Thymus (tissue), 11 donors: Measurements from ENCODE around the gene ZDHHC12. TPM values are rescaled to one million over a fixed set of nuclear protein-coding genes. Genes with fewer than 3 reads are reported as not detected.
"Not testable (repeated sequence)": the region's sequence is repeated elsewhere in the genome, so short reads cannot be mapped to it uniquely, and the experiment has no call there.

Experiments used
- DNase-seq, 9 donors: peaks; one replicate each; pipeline ENCODE4 v3.0.0-alpha.2; 2013; ENCODE audit warnings: low spot score in 9 of 9, low read depth in 6 of 9, missing footprints in 1 of 9
- H3K27ac ChIP-seq, 2 donors: one replicate each; pipeline ENCODE4 v1.5.1; 2013; ENCODE audit warnings: control low read depth in 1 of 2, low read depth in 1 of 2, low read length in 1 of 2, mild to moderate bottlenecking in 1 of 2, moderate library complexity in 1 of 2
- H3K27me3 ChIP-seq, 2 donors: one replicate each; pipeline ENCODE4 v1.5.1; 2013; ENCODE audit warnings: low read length in 1 of 2; ENCODE audit not compliant: control insufficient read depth in 2 of 2, insufficient read depth in 1 of 2
- H3K36me3 ChIP-seq, 2 donors: one replicate each; pipeline ENCODE4 v1.5.1; 2013; ENCODE audit warnings: low read length in 1 of 2, mild to moderate bottlenecking in 1 of 2, moderate library complexity in 1 of 2; ENCODE audit not compliant: control insufficient read depth in 2 of 2, insufficient read depth in 2 of 2
- H3K4me1 ChIP-seq, 2 donors: one replicate each; pipeline ENCODE4 v1.5.1; 2013; ENCODE audit warnings: low read length in 2 of 2; ENCODE audit not compliant: control insufficient read depth in 2 of 2, insufficient read depth in 2 of 2
- H3K4me3 ChIP-seq, 2 donors: one replicate each; pipeline ENCODE4 v1.5.1; 2013; ENCODE audit warnings: low read length in 2 of 2, control low read depth in 1 of 2, mild to moderate bottlenecking in 1 of 2
- H3K9me3 ChIP-seq, 2 donors: one replicate each; pipeline ENCODE4 v1.5.1; 2013; ENCODE audit warnings: low read length in 1 of 2, mild to moderate bottlenecking in 1 of 2; ENCODE audit not compliant: control insufficient read depth in 2 of 2, insufficient read depth in 1 of 2
- WGBS: extraction: QIAGEN DNeasy Blood & Tissue Kit; methylation state at CpG from one replicate; pipeline ENCODE4 v1.1.7; 2013; 5-methylcytosine and 5-hydroxymethylcytosine counted together
- polyA plus RNA-seq: library from polyadenylated mRNA; stranded (reverse); fragments of 200-250 nt; gene quantifications from one replicate; pipeline ENCODE4 v1.2.3, GENCODE V29; 2013
- total RNA-seq: library from RNA; stranded (reverse); fragments of 120-200 nt; gene quantifications from one replicate; pipeline ENCODE4 v1.2.4, GENCODE V29; 2013
- donor health status: healthy.

The ZDHHC12 gene
- total and polyA plus RNA-seq, 2 donors: 20.7 to 46.4 TPM

DNA sequence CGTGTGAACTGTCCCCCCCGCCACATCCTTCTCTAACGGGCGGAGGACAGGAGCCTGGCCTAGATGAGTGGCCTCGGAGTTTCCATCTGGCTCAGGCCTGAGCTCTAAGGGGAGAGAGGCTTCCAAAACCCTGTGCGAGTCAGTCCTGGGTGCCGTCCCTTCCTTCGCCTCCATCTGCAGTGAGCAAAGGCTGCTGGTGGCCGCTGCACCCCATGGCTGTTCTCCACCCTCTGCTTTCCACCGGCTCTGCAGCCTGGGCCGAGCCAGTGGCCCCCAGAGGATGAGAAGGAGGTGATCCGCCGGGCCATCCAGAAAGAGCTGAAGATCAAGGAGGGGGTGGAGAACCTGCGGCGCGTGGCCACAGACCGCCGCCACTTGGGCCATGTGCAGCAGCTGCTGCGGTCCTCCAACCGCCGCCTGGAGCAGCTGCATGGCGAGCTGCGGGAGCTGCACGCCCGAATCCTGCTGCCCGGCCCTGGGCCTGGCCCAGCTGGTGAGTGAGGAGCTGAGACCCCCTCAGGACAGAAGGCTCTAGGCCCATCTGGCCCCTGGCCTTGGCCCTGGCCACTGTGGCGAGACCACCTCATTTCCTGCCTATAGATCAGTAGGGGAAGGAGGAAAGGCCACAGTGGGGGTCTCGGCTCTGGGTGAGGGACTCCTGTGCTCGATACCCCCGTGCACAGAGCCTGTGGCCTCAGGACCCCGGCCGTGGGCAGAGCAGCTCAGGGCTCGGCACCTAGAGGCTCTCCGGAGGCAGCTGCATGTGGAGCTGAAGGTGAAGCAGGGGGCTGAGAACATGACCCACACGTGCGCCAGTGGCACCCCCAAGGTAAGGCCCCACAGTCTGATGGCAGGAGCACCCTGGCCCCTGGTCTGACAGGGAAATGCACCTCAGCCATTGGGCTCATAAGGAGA is 18.6 kb downstream of the ZDHHC12 start:
- Histone ChIP-seq H3K27me3 (peaks cover 0 to 3% of the 10 kb centered on the region in 2 donors), H3K4me3 (no peak overlapping the region), H3K27ac (no peak overlapping the region), H3K4me1 (peaks cover 3 to 12% of the 10 kb centered on the region in 2 donors), H3K36me3 (peaks cover 0 to 8% of the 10 kb centered on the region in 2 donors), H3K9me3 (peaks cover 0 to 4% of the 10 kb centered on the region in 2 donors)
- WGBS: 97% methylated on average over 36 of the region's 36 CpGs
- DNase-seq: no peak

DNA sequence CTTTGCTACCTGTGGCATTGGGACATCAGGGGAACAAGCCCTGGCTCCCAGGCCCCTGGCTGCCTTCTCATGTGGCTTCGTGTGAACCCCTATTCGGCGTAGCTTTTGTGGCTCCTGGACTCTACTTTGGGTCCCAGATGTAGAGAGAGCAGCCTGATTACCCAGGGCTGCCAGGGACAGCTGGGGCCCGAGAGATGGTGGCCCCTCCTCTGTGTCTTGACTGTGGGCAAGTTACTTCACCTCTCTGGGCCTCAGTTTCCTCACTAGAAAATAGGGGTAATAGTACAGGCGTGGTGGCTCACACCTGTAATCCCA is 19.6 kb downstream of the ZDHHC12 start:
- no peak for DNase-seq
- peaks cover 0 to 4% of the 10 kb centered on the region in 2 donors for H3K9me3 ChIP-seq
- 96% methylated on average over 5 of the region's 5 CpGs for WGBS
- no peak overlapping the region for H3K27ac ChIP-seq
- H3K27me3 ChIP-seq: peaks cover 0 to 3% of the 10 kb centered on the region in 2 donors
- H3K36me3 ChIP-seq: peaks cover 0 to 8% of the 10 kb centered on the region in 2 donors
- H3K4me1 ChIP-seq: peaks cover 3 to 12% of the 10 kb centered on the region in 2 donors
- no peak overlapping the region for H3K4me3 ChIP-seq

DNA sequence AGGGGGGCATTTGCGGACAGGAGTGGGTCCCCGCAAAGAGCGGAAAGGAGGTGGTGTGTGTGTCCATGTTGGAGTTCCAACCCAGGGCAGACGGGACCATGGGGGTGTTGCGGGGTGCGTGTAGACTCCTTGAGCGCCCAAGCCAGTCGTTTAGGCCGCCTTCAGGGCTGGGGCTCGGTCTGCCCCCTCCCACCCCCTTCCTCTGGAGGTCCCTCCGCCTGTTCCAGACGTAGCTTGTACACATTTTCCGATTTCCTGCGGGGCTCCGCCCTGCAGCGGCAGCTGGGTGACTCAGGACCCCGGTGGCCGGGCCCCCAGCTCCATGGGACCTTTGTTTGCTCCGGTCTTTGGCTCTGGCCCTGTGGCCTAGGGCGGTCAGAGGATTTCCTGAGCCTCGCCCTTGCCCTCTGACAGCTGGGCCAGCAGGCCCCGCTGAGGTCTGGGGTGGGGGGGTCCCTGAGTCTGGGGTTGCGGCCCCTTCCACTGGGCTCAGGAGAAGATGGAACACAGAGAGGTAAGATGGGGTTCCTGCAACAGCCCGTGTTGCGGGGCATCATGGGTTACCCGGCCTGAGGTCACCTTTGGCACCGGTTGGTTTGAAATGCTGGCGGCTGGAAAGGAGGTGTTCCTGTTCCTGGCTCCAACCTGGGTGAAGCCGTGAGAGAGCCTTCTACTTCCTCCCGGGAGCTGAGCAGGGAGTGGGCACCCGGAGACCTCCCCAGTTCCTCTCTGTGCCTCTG is 20.1 kb downstream of the ZDHHC12 start:
- Histone ChIP-seq H3K27me3 (peaks cover 0 to 3% of the 10 kb centered on the region in 2 donors), H3K4me3 (peak overlapping the region; percentile 57 to 88), H3K9me3 (peaks cover 0 to 4% of the 10 kb centered on the region in 2 donors), H3K4me1 (peaks cover 3 to 12% of the 10 kb centered on the region in 2 donors), H3K27ac (no peak overlapping the region), H3K36me3 (peaks cover 0 to 8% of the 10 kb centered on the region in 2 donors)
- 91% methylated on average over 31 of the region's 31 CpGs for WGBS
- DNase-seq: no peak

DNA sequence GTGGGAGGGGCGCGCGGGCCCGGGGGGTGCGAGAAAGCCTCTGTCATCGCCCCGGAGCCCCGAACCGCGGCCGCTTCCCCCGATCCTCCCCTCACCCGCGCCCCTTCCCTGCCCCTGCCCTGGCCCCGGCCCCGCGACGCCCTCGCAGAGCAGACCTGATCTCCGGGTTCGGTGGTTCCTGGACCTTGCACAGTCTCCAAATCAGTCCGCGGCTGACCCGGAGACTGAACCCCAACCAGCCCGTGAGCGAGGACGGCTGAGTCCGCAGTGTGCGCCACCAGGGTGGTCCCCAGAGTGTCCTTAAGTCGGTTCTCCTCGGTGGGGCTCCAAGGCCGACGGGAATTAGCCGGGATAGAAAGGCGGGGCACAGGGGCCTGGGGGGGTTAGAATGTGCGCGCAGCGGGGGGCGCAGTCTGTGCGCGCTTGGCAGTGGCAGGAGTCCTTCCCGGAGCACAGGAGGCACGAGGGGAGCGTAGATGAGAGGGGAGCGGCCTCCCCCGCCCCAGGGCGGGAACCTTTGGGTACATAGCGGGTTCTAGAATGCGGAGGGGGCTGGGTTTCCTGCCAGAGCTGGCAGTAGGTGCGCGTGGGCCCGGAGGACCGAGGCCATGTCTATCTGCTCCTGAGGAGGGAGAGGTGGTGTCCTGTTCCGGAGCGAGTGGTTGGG is 20.8 kb downstream of the ZDHHC12 start:
- Histone ChIP-seq H3K4me1 (peaks cover 3 to 12% of the 10 kb centered on the region in 2 donors), H3K4me3 (peak overlapping the region; percentile 57 to 88), H3K27me3 (peaks cover 0 to 3% of the 10 kb centered on the region in 2 donors), H3K27ac (peak overlapping the region in 1 of 2 donors; percentile 52), H3K36me3 (peaks cover 0 to 8% of the 10 kb centered on the region in 2 donors), H3K9me3 (peaks cover 0 to 4% of the 10 kb centered on the region in 2 donors)
- DNase-seq: peak in 3 of 9 donors; percentile 46 to 63 (median 50)
- 7% methylated on average over 55 of the region's 55 CpGs for WGBS

DNA sequence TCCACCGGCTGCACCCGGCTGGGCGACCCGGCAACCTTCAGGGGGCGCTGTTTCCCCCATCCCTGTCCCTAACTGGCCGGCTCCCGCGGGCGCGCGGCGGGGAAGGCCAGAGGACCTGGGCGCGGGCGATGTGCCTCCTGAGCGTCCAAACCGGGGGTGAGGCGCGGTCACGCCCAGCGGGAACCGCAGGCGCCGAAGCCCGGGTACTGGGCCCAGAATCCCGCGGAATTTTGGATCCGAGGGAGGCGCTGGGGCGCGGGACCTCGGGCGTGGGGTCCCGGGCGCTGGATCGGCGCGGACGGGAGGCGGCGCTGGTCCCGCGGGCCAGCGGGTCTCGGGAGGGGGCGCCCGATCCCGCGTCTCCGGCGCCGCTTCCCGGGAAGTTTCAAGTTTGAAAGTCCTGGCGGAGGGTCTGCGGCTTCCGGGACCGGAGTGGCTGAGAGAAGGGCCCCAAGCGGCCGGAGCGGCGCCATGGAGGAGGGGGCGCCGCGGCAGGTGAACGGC is 21.4 kb downstream of the ZDHHC12 start, which contains the start of gene PKN3:
TSS of gene PKN3 (plus strand) at position 59 of the 504 bp plus-strand sequence. CDS start at position 472, 413 bp downstream.
- peak in 6 of 9 donors; percentile 71 to 90 (median 85) for DNase-seq
- peaks cover 0 to 8% of the 10 kb centered on the region in 2 donors for H3K36me3 ChIP-seq
- peaks cover 3 to 12% of the 10 kb centered on the region in 2 donors for H3K4me1 ChIP-seq
- H3K27me3 ChIP-seq: peaks cover 0 to 3% of the 10 kb centered on the region in 2 donors
- under 1% methylated on average over 65 of the region's 65 CpGs for WGBS
- H3K9me3 ChIP-seq: peaks cover 0 to 4% of the 10 kb centered on the region in 2 donors
- peak within 1 kb of the TSS in 1 of 2 donors; percentile 59 for H3K27ac ChIP-seq
- H3K4me3 ChIP-seq: peak within 1 kb of the TSS; percentile 57 to 88

DNA sequence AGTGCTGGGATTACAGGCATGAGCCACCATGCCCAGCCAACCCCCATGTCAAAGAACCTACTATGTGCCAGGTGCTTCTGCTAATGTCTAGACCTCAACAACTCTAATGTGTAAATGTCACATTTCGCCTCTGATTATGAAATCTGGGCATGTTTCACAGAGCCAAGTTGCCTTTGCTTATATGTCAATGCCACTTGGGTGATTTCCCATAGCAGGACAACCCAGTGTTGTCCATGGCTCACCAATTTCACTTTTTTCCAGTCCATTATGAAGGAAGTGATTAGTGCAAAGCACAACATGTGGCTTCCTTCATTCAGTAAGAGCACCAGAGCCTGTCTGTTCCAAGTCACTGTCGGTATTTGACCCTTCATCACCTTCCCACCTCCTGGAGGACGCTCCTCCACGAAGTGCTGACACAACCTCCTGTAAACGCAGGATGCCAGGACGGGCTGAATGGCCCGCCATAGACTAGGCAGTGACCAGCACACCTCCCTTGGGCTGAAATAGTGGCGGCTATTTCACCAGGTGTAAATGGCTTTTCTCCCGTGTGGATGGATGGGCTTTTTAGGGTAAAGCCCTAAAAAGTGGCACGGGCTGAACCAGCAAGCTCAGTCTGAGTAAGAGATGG is 22.6 kb downstream of the ZDHHC12 start:
- Histone ChIP-seq H3K27ac (no peak overlapping the region), H3K27me3 (peaks cover 0 to 3% of the 10 kb centered on the region in 2 donors), H3K36me3 (peaks cover 11% of the 10 kb centered on the region in 2 donors), H3K4me3 (no peak overlapping the region), H3K4me1 (peaks cover 3 to 12% of the 10 kb centered on the region in 2 donors), H3K9me3 (peaks cover 0 to 4% of the 10 kb centered on the region in 2 donors)
- no peak for DNase-seq
- 96% methylated on average over 10 of the region's 10 CpGs for WGBS

DNA sequence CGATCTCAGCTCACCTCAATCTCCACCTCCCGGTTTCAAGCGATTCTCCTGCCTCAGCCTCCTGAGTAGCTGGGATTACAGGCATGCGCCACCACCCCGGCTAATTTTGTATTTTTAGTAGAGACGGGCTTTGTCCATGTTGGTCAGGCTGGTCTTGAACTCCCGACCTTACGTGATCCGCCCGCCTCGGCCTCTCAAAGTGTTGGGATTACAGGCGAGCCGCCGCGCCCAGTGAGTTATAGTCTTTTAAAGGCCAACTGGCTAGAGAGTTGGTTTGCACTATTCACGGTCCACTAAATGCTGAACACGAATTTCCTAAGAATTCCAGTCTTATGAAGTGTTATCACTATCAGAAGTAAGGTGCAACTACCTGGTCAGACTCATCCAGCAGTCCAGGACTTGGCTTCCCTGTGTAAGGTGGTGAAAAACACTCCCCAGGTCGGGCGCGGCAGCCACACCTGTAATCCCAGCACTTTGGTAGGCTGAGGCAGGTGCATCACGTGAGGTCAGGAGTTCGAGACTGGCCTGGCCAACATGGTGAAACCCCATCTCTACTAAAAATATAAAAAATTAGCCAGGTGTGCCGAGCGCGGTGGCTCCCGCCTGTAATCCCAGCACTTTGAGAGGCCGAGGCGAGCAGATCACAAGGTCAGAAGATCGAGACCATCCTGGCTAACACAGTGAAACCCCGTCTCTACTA is 24.7 kb downstream of the ZDHHC12 start:
- H3K4me3 ChIP-seq, H3K27me3 ChIP-seq, H3K9me3 ChIP-seq, DNase-seq, H3K27ac ChIP-seq: not testable (repeated sequence)
- 97% methylated on average over 30 of the region's 30 CpGs for WGBS
- Histone ChIP-seq H3K4me1 (peaks cover 3 to 12% of the 10 kb centered on the region in 2 donors), H3K36me3 (peaks cover 16 to 26% of the 10 kb centered on the region in 2 donors)
